ENCODE data around the gene PHACTR4. TPM values are rescaled to one million over a fixed set of nuclear protein-coding genes. Genes with fewer than 3 reads are reported as not detected.

PHACTR4 gene
- total and polyA plus RNA-seq, 2 experiments from 2014 or later = 21.5 to 22.1 TPM

- peak overlapping the region; percentile 93 for H3K4me2 ChIP-seq
- no peak overlapping the region for H2AFZ ChIP-seq
- peak overlapping the region; percentile 79 for H3K27ac ChIP-seq
- TF ChIP-seq EZH2phosphoT487 (IDR thresholded peaks at IDR 0.05; ENCODE audit: low read depth, severe bottlenecking, unreplicated experiment) = no peak
- TF ChIP-seq CTCF (IDR thresholded peaks at IDR 0.05; ENCODE audit: poor library complexity) = no peak
- no peak for TF ChIP-seq EZH2 (IDR thresholded peaks at IDR 0.05; ENCODE audit: borderline replicate concordance)
- peaks cover 9% of the 10 kb centered on the region for H3K36me3 ChIP-seq (replicated peaks; ENCODE audit: insufficient read depth, low read depth)
- H3K4me1 ChIP-seq (ENCODE audit: insufficient read depth) = peaks cover 17% of the 10 kb centered on the region
- no peak for DNase-seq (ENCODE audit: low spot score)
- peaks cover 61% of the 10 kb centered on the region for H4K20me1 ChIP-seq (ENCODE audit: insufficient read depth, poor library complexity, severe bottlenecking)
- H3K4me3 ChIP-seq = no peak overlapping the region
- WGBS (ENCODE audit: low lambda C conversion rate, missing lambda C conversion rate) = 82% methylated on average over 8 of the region's 8 CpGs
- H3K9me3 ChIP-seq (ENCODE audit: low read depth) = no peaks in the 10 kb centered on the region
- no peaks in the 10 kb centered on the region for H3K9me2 ChIP-seq (replicated peaks; ENCODE audit: insufficient read depth)
- no peaks in the 10 kb centered on the region for H3K27me3 ChIP-seq
- peaks cover 51% of the 10 kb centered on the region for H3K79me2 ChIP-seq
Observed at GRCh38 chr1:28509705-28510272, 140.2 kb downstream of the PHACTR4 start.

- no peaks in the 10 kb centered on the region for H3K9me3 ChIP-seq (ENCODE audit: low read depth)
- peak overlapping the region; percentile 79 for H3K27ac ChIP-seq
- TF ChIP-seq EZH2phosphoT487 (IDR thresholded peaks at IDR 0.05; ENCODE audit: low read depth, severe bottlenecking, unreplicated experiment) (no peak), EZH2 (IDR thresholded peaks at IDR 0.05; ENCODE audit: borderline replicate concordance) (no peak), CTCF (IDR thresholded peaks at IDR 0.05; ENCODE audit: poor library complexity) (no peak)
- peaks cover 61% of the 10 kb centered on the region for H4K20me1 ChIP-seq (ENCODE audit: insufficient read depth, poor library complexity, severe bottlenecking)
- 84% methylated on average over 8 of the region's 8 CpGs for WGBS (ENCODE audit: low lambda C conversion rate, missing lambda C conversion rate)
- H3K36me3 ChIP-seq (replicated peaks; ENCODE audit: insufficient read depth, low read depth) = peaks cover 9% of the 10 kb centered on the region
- H3K27me3 ChIP-seq = no peaks in the 10 kb centered on the region
- H2AFZ ChIP-seq = no peak overlapping the region
- H3K4me1 ChIP-seq (ENCODE audit: insufficient read depth) = peaks cover 17% of the 10 kb centered on the region
- H3K79me2 ChIP-seq = peaks cover 51% of the 10 kb centered on the region
- no peaks in the 10 kb centered on the region for H3K9me2 ChIP-seq (replicated peaks; ENCODE audit: insufficient read depth)
- H3K4me3 ChIP-seq = no peak overlapping the region
- H3K4me2 ChIP-seq = peak overlapping the region; percentile 93
- DNase-seq (ENCODE audit: low spot score) = no peak
Observed at GRCh38 chr1:28510273-28510969, 140.9 kb downstream of the PHACTR4 start.

- Histone ChIP-seq H3K9me2 (replicated peaks; ENCODE audit: insufficient read depth) (no peaks in the 10 kb centered on the region), H3K79me2 (peaks cover 51% of the 10 kb centered on the region), H3K4me2 (peak overlapping the region; percentile 93), H4K20me1 (ENCODE audit: insufficient read depth, poor library complexity, severe bottlenecking) (peaks cover 61% of the 10 kb centered on the region), H3K27me3 (no peaks in the 10 kb centered on the region), H2AFZ (no peak overlapping the region), H3K4me3 (no peak overlapping the region), H3K4me1 (ENCODE audit: insufficient read depth) (peaks cover 17% of the 10 kb centered on the region), H3K36me3 (replicated peaks; ENCODE audit: insufficient read depth, low read depth) (peaks cover 9% of the 10 kb centered on the region), H3K27ac (peak overlapping the region; percentile 79), H3K9me3 (ENCODE audit: low read depth) (no peaks in the 10 kb centered on the region)
- 71% methylated on average over 2 of the region's 2 CpGs for WGBS (ENCODE audit: low lambda C conversion rate, missing lambda C conversion rate)
- TF ChIP-seq EZH2phosphoT487 (IDR thresholded peaks at IDR 0.05; ENCODE audit: low read depth, severe bottlenecking, unreplicated experiment) (no peak), CTCF (IDR thresholded peaks at IDR 0.05; ENCODE audit: poor library complexity) (no peak), EZH2 (IDR thresholded peaks at IDR 0.05; ENCODE audit: borderline replicate concordance) (no peak)
- no peak for DNase-seq (ENCODE audit: low spot score)
Observed at GRCh38 chr1:28510970-28511440, 141.5 kb downstream of the PHACTR4 start.
